ENCODE results near the gene EPHB1.

- no peak for TF ChIP-seq ZBTB38 (CRISPR knock-in tag; IDR thresholded peaks at IDR 0.05)
- TF ChIP-seq ZXDC (CRISPR knock-in tag; IDR thresholded peaks at IDR 0.05) = no peak
- no peak for TF ChIP-seq TCF7L2 (IDR thresholded peaks at IDR 0.05; ENCODE audit: low read depth, low read length)
- TF ChIP-seq THAP11 (CRISPR knock-in tag; IDR thresholded peaks at IDR 0.05) = no peak
- TF ChIP-seq HDAC6 (IDR thresholded peaks at IDR 0.05; ENCODE audit: low read depth, low read length) = no peak
- TF ChIP-seq NR3C1 (CRISPR knock-in tag; IDR thresholded peaks at IDR 0.05) = no peak
- TF ChIP-seq ARNT2 (CRISPR knock-in tag; IDR thresholded peaks at IDR 0.05; ENCODE audit: low read depth) = no peak
- TF ChIP-seq SMC3 (IDR thresholded peaks at IDR 0.05; ENCODE audit: low read length) = no peak
- no peak for TF ChIP-seq POLR2G (IDR thresholded peaks at IDR 0.05; ENCODE audit: low read depth, low read length)
- TF ChIP-seq, protein P1, sequence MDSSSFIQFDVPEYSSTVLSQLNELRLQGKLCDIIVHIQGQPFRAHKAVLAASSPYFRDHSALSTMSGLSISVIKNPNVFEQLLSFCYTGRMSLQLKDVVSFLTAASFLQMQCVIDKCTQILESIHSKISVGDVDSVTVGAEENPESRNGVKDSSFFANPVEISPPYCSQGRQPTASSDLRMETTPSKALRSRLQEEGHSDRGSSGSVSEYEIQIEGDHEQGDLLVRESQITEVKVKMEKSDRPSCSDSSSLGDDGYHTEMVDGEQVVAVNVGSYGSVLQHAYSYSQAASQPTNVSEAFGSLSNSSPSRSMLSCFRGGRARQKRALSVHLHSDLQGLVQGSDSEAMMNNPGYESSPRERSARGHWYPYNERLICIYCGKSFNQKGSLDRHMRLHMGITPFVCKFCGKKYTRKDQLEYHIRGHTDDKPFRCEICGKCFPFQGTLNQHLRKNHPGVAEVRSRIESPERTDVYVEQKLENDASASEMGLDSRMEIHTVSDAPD (CRISPR knock-in tag; IDR thresholded peaks at IDR 0.05) = no peak
- TF ChIP-seq SP1 (IDR thresholded peaks at IDR 0.05) = no peak
- TF ChIP-seq SP1 (CRISPR knock-in tag; IDR thresholded peaks at IDR 0.05) = no peak
- TF ChIP-seq, protein P2, sequence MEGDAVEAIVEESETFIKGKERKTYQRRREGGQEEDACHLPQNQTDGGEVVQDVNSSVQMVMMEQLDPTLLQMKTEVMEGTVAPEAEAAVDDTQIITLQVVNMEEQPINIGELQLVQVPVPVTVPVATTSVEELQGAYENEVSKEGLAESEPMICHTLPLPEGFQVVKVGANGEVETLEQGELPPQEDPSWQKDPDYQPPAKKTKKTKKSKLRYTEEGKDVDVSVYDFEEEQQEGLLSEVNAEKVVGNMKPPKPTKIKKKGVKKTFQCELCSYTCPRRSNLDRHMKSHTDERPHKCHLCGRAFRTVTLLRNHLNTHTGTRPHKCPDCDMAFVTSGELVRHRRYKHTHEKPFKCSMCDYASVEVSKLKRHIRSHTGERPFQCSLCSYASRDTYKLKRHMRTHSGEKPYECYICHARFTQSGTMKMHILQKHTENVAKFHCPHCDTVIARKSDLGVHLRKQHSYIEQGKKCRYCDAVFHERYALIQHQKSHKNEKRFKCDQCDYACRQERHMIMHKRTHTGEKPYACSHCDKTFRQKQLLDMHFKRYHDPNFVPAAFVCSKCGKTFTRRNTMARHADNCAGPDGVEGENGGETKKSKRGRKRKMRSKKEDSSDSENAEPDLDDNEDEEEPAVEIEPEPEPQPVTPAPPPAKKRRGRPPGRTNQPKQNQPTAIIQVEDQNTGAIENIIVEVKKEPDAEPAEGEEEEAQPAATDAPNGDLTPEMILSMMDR (CRISPR knock-in tag; IDR thresholded peaks at IDR 0.05) = no peak
- TF ChIP-seq, protein P3, sequence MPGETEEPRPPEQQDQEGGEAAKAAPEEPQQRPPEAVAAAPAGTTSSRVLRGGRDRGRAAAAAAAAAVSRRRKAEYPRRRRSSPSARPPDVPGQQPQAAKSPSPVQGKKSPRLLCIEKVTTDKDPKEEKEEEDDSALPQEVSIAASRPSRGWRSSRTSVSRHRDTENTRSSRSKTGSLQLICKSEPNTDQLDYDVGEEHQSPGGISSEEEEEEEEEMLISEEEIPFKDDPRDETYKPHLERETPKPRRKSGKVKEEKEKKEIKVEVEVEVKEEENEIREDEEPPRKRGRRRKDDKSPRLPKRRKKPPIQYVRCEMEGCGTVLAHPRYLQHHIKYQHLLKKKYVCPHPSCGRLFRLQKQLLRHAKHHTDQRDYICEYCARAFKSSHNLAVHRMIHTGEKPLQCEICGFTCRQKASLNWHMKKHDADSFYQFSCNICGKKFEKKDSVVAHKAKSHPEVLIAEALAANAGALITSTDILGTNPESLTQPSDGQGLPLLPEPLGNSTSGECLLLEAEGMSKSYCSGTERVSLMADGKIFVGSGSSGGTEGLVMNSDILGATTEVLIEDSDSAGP (CRISPR knock-in tag; IDR thresholded peaks at IDR 0.05; ENCODE audit: borderline replicate concordance) = no peak
Observed at GRCh38 chr3:134871818-134872217, 76.8 kb downstream of the EPHB1 start.
